HG02840 (cell line): ENCODE results near the gene IFITM1.
"Not testable (repeated sequence)": the region's sequence is repeated elsewhere in the genome, so short reads cannot be mapped to it uniquely, and the experiment has no call there.

Source experiments
- ATAC-seq: cut with Tn5 transposase; IDR thresholded peaks from one replicate; pipeline ENCODE4 v1.9.1; 2021; ENCODE audit warnings: mild to moderate bottlenecking, moderate library complexity, moderate number of reproducible peaks; ENCODE audit not compliant: unreplicated experiment, low FRiP score

The IFITM1 gene

GRCh38 chr11:282171-282570, 31.7 kb upstream of the IFITM1 start:
- ATAC-seq: no peak

GRCh38 chr11:282630-283360, 31.0 kb upstream of the IFITM1 start:
- ATAC-seq: no peak

- no peak for ATAC-seq
Measured at GRCh38 chr11:283405-284104, 30.3 kb upstream of the IFITM1 start.

DNA sequence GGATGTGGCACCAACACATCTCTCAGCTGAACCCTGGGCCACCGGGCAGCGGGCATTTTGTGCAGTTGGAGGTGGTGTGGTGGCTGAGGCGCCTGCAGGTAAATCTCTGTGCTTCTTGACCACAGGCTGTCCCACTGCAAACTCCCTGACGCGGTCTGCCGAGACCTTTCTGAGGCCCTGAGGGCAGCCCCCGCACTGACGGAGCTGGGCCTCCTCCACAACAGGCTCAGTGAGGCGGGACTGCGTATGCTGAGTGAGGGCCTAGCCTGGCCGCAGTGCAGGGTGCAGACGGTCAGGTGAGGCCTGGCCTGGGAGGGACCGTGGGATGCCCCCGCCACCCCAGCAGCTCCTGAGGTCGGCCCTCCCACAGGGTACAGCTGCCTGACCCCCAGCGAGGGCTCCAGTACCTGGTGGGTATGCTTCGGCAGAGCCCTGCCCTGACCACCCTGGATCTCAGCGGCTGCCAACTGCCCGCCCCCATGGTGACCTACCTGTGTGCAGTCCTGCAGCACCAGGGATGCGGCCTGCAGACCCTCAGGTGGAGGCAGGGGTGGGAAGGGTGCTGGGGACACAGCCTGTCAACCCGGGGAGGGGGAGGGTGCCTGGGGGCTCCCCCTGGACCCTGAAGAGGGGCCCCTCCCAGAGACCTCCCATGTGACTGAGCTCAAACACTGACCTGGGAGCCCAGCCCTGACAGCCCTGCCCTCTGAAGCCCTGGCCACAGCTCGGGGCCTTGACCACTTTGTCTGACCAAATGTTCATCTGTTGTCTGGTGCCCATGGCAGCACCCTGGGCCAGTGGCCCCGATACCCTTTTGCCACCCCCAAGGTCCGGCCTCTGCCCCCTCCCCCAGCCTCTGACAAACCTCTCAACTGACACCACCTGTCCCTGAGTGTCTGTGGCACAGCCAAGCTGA, 29.5 kb upstream of the IFITM1 start:
- no peak for ATAC-seq

DNA sequence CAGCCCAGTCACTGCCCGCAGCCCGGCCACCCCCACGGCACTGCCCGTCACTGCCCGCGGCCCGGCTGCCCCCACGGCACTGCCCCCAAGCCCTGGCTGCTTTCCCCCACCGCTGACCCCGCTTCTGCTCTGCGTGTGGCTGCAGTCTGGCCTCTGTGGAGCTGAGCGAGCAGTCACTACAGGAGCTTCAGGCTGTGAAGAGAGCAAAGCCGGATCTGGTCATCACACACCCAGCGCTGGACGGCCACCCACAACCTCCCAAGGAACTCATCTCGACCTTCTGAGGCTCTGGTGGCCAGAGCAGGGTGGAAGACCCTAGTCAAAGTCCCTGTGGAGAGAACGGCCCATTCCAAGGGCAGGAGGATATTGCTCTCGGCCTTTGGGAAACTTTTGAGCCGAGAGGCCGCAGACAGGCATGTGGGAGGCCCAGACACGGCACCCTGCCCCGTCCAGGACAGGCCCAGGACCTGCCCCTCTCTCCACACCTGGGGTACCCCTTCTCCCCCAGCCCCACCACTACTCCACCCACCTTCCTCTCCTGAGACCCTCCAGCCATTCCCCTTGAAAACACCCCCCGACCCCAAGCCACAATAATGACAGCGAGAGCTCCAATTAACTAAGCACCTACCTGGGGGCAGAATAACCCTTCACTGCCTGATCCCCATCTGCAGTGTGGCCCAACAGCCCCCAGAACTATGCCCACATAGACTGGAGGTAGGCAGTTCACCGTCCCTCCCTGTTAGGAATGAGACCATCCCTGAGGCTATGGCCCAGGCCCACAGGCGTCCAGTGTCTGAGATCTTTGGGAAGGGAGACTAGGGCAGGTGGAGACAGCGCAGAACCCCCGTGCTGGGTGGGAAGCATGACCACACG, 28.6 kb upstream of the IFITM1 start:
- no peak for ATAC-seq

GRCh38 chr11:285894-286220, 28.0 kb upstream of the IFITM1 start:
- no peak for ATAC-seq

GRCh38 chr11:286977-287820, 26.6 kb upstream of the IFITM1 start:
- ATAC-seq: not testable (repeated sequence)

DNA sequence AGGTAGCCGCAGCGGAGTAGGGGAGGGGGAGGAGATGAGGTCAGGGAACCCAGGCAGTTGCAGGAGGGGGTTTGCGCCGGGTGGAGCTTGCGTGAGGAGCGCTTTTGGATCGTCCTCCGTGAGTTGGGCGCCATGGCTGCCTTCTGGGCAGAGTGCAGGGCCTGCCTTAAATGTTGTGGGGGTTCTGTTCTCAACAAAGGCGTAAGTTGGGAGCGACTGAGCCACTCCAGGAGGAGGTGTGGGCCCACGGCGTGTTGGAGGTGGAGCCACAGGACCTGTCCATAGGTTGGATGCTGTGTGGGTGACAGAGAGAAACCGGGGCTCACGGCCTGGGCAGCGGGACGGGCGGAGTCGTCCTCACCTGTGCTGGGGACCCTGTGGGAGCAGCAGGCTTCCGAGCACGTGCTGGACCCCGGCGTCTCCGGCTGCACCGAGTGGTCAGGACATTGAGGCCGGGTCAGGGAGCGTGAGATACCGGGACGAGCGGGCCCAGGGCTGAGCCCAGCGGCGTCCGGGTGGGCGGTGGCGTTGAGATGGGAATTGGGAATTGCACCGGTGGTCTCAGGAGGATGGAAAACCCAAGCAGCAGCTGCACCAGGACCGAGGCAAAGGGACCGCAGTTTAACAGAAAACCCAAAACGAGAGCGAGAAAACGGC, 25.9 kb upstream of the IFITM1 start:
- ATAC-seq: no peak

DNA sequence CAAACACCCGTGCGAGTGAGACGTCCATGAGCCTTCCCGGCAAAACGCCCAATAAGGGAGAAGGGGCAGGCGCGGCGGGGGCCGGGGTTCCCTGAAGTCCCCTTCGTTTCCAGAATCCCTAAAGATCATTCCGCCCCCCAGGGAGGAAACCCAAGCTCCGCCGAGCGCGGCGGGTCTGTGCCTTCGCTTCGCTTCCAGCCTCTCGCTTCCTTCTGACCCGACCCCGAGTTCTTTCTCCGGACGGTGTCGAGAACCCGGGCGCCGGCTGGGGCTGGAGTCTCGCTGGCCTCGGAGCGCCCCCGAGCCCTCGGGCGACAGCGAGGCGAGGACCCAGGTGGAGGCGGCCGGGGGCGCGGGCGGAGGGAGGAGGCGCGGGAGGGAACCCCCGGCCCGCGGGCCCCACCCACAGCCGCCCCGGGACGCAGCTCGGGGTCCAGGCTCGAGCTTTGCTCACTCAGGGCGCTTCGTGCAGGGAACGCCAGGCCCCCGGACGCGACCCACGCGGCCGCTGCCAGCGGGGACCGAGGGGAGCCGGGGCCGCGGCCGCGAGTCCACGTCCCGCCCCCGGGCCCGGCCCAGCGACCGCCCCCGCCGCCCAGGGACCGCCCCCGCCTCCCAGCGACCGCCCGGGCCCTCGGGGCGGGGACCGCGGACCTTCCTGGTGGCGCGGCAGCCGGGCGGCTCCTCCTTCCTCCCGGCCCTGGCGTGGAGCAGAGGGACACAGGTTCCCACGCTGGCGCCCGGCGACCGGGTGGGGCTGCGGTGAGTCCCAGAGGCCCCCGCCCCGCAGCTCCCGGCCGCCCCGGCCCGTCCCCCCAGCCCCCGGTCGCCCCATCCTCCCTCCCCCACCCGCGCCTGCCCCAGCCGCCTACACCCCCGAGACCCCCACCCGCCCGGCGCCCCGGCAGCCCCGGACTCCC, 25.1 kb upstream of the IFITM1 start, which contains the start of gene PGGHG:
Gene PGGHG (plus strand): TSS at position 649 of the 920 bp plus-strand sequence. CDS start 691 bp downstream, outside the sequence.
- ATAC-seq: no peak

DNA sequence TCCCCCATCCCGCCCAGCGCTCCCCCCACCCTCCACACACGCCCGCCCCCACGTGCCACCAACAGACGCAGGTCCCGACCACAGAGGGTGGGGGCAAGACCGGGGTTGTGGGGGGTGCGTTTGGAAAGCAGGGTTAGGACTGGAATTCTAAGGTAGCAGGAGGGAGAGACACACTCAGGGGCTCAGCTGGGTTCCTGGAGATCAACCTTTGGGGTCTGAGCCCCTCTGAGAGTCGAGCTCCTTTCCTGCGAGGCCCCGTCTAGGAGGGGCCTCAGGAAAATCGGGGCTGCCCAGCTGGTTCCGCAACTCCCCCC, 24.5 kb upstream of the IFITM1 start:
- no peak for ATAC-seq

GRCh38 chr11:289712-290620, 23.9 kb upstream of the IFITM1 start:
- no peak for ATAC-seq

DNA sequence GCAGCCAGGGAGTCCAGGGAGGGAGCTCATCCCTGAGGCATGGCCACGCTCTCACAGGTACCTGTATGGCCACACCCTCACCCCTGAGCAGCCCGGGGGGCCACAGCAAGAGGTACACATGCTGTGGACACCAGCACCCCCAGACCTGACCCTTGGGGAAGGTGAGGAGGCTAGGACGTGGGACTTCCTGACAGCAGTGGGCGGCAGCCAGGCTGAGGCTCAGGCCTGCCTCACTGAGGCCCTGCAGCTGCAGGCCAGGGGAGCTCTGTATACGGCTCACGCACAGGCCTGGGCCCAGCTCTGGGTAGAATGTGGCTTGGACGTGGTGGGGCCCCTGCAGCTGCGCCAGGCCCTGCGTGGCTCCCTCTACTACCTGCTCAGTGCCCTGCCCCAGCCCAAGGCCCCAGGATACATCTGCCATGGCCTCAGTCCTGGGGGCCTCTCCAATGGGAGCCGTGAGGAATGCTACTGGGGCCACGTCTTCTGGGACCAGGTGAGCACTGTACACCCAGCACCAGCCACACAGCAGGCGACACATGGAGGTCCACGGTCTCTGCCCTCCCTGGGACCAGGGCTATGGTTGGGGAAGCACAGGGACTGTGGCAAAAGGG, 23.1 kb upstream of the IFITM1 start:
- no peak for ATAC-seq

DNA sequence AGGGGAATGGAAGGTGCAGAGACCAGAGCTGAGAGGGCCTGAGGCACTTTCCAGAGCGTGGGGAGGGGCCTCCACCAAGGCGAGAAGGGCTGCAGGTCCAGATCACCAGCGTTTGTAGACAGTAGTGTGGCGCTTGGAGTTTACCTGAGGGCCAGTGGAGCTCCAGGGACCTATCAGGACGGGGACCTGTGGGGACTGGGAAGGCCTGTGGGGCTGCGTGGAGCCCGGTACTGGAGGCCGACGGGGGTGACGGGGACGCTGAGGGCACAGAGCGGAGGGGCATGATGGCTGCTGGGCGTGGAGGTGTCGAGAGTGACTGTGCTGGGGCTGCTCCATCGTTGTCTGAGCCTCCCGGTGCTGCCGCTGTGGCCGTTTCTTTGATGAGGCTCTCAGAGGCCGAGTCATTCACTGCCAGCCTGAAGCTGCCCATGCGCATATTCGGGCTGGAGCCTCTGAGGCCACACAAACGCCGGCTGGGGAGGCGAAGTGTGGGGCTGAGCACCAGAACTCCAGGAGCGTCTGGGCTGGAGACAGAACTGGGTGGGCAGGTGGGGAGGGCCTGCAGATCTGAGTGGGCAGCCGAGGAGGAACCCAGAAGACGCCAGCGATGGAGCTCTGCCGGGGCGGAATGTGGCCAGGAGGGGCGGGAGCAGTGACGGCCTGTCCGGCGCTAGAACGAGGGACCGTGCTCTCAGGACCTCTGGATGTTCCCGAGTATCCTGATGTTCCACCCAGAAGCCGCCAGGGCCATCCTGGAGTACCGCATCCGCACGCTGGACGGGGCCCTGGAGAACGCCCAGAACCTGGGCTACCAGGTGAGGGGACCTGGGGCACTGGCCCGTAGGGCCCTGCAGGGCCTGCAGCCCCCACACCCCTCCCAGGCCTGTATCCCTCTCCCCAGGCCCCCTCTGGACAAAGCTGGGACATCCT, 22.3 kb upstream of the IFITM1 start:
- ATAC-seq: no peak

DNA sequence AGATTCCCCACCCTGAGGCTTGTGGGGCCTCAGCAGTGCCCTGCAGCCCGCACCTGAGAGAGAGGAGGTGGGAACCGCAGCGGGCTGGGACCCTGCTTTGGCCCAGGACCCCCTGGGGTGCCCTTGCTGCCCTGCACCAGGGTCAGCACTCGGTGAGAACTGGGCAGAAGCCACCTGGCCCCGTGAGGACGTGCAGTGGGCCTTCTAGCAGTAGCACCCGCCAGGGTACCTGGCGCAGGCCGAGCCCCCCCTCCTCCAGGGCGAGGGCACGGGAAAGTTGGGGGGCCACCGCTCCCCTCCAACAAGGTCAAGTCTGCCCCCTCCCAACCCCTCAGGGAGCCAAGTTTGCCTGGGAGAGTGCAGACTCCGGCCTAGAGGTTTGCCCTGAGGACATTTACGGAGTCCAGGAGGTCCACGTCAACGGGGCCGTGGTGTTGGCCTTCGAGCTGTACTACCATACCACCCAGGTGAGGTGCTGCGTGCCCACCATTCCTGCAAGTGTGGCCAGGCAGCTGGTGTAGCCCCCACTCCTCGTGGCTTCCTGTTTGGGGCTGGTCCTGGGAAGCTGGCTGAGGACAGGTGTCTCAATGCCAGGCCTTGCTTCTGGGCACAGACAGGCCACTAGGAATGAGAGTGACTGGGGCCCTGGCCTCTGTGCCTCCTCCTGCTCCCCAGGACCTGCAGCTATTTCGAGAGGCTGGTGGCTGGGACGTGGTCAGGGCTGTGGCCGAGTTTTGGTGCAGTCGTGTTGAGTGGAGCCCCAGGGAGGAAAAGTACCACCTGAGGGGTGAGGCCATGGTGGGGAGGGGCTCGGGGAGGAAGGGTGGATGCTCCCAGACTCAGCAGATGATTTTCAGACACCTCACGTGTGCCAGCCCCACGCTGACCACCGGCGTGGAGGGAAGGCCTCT, 21.4 kb upstream of the IFITM1 start:
- ATAC-seq: no peak
